HG03025 (cell line): ENCODE results near the gene CHST8.
"Not testable (repeated sequence)": the region's sequence is repeated elsewhere in the genome, so short reads cannot be mapped to it uniquely, and the experiment has no call there.

Experiments used
- ATAC-seq: cut with Tn5 transposase; IDR thresholded peaks from one replicate; pipeline ENCODE4 v1.9.1; 2021; ENCODE audit warnings: mild to moderate bottlenecking, moderate library complexity; ENCODE audit not compliant: unreplicated experiment, low FRiP score

The CHST8 gene

GRCh38 chr19:33621811-33622504 is at the start of gene CHST8:
TSS of gene CHST8 (plus strand) at chr19:33621953. CDS start at chr19:33689262, 67,309 bp downstream.
- ATAC-seq = no peak

- no peak for ATAC-seq
Observed at GRCh38 chr19:33572929-33573328, 48.8 kb upstream of the CHST8 start.

- ATAC-seq = no peak
Observed at GRCh38 chr19:33574824-33575223, 46.9 kb upstream of the CHST8 start.

GRCh38 chr19:33578697-33579096 is 43.1 kb upstream of the CHST8 start:
- no peak for ATAC-seq

GRCh38 chr19:33580026-33580644 is 41.6 kb upstream of the CHST8 start:
- ATAC-seq = no peak

- ATAC-seq = no peak
Observed at GRCh38 chr19:33580645-33581037, 41.1 kb upstream of the CHST8 start.

- no peak for ATAC-seq
Observed at GRCh38 chr19:33582914-33583313, 38.8 kb upstream of the CHST8 start.

- no peak for ATAC-seq
Observed at GRCh38 chr19:33587150-33587549, 34.6 kb upstream of the CHST8 start.

- ATAC-seq = no peak
Observed at GRCh38 chr19:33590224-33590623, 31.5 kb upstream of the CHST8 start.

GRCh38 chr19:33595783-33596182 is 26.0 kb upstream of the CHST8 start:
- no peak for ATAC-seq

GRCh38 chr19:33601583-33601982 is 20.2 kb upstream of the CHST8 start:
- no peak for ATAC-seq

GRCh38 chr19:33602576-33603204 is 19.1 kb upstream of the CHST8 start:
- no peak for ATAC-seq

GRCh38 chr19:33603377-33603776 is 18.4 kb upstream of the CHST8 start:
- no peak for ATAC-seq

- ATAC-seq = no peak
Observed at GRCh38 chr19:33604651-33605050, 17.1 kb upstream of the CHST8 start.

GRCh38 chr19:33605803-33606295 is 15.9 kb upstream of the CHST8 start:
- ATAC-seq = not testable (repeated sequence)

GRCh38 chr19:33606556-33606955 is 15.2 kb upstream of the CHST8 start:
- ATAC-seq = no peak

GRCh38 chr19:33609353-33609752 is 12.4 kb upstream of the CHST8 start:
- ATAC-seq = no peak

GRCh38 chr19:33610588-33610987 is 11.2 kb upstream of the CHST8 start:
- ATAC-seq = no peak

- no peak for ATAC-seq
Observed at GRCh38 chr19:33612928-33613619, 8.7 kb upstream of the CHST8 start.

- ATAC-seq = no peak
Observed at GRCh38 chr19:33613620-33614000, 8.1 kb upstream of the CHST8 start.

GRCh38 chr19:33616346-33616745 is 5.4 kb upstream of the CHST8 start:
- ATAC-seq = no peak
